NCI-H146 treated with DMSO at 0.1 percent for 48 hours (cell line): ENCODE results near the gene NEK11.
"Not testable (repeated sequence)": the region's sequence is repeated elsewhere in the genome, so short reads cannot be mapped to it uniquely, and the experiment has no call there.

ENCODE experiments used
- DNase-seq: peaks from one replicate; lab custom pipeline; 2025; ENCODE audit not compliant: unreplicated experiment; lab: John Stamatoyannopoulos, UW

The NEK11 gene

GRCh38 chr3:131353016-131353877 is 326.6 kb downstream of the NEK11 start:
- no peak for DNase-seq

GRCh38 chr3:131353986-131354385 is 327.3 kb downstream of the NEK11 start:
- no peak for DNase-seq

- DNase-seq: no peak
These were observed 329.4 kb downstream of the NEK11 start for GRCh38 chr3:131356006-131356595.

GRCh38 chr3:131357275-131357674 is 330.6 kb downstream of the NEK11 start:
- no peak for DNase-seq

DNA sequence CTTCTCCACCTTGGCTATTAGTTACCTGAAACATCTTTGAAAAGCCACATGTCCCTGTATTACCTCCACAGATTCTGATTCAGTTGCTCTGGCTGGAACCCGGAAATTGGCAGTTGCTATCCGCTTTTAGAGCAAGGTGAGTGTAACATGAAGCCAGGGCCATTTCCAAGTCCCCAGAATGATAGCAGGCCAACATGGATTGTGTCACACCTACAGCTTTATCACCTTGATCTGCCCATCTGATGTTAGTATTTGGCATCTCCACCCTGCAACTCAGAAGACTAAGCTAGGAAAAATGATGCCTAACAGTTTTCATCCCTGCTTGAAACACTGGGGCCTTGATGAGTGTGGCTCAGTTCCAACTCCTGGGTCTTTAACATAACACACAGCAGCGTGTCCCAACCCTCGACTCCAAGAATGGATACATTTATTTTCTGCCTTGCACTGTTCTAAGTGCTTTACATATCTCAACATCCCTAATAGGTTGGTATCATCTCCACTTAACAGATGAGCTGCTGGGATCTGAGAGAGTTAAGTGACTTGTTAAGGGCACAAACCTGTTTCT is 333.6 kb downstream of the NEK11 start:
- no peak for DNase-seq

DNA sequence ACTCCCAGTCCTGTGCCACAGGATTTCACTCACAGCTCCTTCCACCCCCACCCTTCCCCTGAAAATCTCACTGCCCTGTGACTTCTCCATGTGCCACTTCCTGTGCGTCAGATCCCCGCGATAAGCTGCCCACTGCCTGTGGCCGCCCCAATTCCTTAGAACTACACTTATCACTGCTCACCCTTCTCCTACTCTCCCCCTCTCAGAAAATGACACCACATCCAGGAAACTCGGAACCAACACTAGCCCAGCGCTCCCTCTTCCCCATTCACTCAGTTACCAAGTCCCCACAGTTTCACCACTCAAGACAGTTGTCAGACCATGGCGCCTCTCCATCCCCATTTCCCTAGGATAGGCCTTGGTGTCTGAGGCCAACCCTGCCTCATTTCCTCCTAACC is 334.4 kb downstream of the NEK11 start:
- DNase-seq: not testable (repeated sequence)

- peak; percentile 87 for DNase-seq
These were observed 335.1 kb downstream of the NEK11 start for GRCh38 chr3:131361464-131362421.

DNA sequence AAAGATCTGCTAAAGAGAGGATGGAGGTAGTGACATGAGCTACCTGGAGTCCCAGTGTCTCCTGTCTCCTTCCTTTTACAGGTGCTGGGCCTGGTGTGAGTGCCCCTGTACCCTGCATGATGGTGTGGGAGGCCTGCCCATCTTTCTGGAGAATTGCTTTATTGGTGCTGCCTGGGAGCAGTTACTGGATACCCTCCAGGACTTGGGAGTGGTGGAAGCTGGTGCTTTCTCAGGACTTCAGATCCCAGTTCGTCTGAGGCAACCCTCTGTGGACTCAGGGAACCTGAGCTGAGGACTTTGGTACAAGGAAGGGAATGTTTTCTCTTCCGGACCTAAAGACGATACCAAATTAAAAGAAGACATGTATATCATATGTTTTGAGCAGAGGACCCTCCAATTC is 336.6 kb downstream of the NEK11 start:
- no peak for DNase-seq

- no peak for DNase-seq
These were observed 344.4 kb downstream of the NEK11 start for GRCh38 chr3:131370935-131371687.

DNA sequence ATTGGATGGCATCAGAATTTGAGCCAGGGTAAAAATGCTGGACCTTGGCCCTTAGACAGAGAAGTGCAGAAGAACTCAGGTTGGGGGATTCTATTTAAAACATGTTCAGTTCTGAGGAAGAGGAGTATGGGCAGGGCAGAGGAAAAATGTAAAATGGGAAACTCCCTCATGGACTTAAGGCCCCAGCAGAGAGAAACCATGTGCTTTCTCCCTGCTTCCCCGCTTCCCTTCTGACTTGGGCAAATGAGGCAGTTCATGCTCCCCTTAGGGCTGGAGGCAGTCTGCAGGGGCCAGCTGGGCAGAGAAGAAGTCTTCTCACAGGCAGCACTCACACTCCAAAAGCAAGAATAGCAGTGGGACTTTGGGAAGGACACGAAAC is 345.0 kb downstream of the NEK11 start:
- no peak for DNase-seq

GRCh38 chr3:131374741-131375140 is 348.1 kb downstream of the NEK11 start:
- DNase-seq: no peak

- DNase-seq: peak; percentile 35
These were observed 354.3 kb downstream of the NEK11 start for GRCh38 chr3:131380821-131381444.

DNA sequence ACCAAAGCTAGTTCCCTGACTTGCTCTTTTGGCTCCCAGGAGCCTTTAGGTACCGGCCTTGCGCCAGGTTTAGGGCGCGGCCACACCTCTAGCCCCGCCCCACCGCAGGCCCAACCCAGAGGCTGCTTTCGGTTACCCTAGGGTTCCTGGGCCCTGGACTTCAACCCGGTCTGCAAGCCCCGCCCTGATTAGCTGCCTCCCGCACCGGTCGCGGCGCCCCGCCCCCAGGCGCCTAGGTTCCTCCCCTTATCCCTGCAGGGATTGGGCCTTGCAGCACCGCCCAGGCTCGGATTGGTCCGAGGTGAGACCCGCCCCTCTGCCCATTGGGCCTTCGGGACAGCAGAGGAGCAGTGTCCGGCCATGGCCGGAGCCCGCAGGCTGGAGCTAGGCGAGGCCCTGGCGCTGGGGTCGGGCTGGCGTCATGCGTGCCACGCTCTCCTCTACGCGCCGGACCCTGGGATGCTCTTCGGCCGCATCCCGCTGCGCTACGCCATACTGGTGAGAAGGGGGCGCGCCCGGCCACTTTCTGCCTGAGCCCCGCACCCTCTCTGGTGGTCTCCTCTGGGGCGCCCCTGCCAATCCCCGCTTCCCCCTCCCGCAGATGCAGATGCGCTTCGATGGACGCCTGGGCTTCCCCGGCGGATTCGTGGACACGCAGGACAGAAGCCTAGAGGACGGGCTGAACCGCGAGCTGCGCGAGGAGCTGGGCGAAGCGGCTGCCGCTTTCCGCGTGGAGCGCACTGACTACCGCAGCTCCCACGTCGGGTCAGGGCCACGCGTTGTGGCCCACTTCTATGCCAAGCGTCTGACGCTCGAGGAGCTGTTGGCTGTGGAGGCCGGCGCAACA is 355.0 kb downstream of the NEK11 start, which contains the start of gene NUDT16:
Gene NUDT16, plus strand, starts transcription at position 330 of the 847 bp plus-strand sequence. Its CDS starts 31 bp downstream, at position 361.
- peak; percentile 100 for DNase-seq

DNA sequence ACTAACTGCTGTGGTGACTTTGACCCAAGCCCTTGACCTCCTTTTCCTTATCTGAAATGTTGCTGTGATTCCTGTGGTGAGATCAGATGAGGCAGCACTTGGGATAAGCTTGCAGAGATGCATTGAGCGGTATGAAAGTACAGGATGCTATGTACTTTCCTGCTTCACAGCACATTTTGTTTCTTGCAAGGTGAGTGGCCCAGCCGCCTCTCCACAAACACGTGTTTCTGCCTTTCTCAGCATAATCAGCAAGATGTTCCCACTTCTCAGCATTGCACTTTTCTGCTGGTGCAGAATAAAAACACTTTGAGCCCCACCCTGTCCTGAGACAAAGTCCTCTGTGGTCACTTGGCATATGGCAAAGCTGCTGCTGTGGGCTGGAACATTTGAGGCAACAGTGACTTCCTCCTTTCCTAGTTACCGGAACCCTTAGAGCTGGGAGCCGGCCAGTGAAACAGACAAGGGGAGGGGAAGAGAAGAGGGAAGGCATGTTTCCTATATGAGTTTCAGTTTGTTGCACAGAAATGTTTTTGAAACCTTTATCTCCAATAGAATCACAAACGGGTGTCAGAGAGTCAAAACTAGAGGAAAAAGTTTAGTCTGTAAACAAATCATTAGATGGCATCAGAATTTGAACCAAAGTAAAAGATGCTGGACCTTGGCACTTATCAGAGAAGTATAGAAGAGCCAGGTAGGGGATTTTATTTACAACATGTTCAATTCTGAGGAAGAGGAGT is 359.9 kb downstream of the NEK11 start:
- DNase-seq: no peak

DNA sequence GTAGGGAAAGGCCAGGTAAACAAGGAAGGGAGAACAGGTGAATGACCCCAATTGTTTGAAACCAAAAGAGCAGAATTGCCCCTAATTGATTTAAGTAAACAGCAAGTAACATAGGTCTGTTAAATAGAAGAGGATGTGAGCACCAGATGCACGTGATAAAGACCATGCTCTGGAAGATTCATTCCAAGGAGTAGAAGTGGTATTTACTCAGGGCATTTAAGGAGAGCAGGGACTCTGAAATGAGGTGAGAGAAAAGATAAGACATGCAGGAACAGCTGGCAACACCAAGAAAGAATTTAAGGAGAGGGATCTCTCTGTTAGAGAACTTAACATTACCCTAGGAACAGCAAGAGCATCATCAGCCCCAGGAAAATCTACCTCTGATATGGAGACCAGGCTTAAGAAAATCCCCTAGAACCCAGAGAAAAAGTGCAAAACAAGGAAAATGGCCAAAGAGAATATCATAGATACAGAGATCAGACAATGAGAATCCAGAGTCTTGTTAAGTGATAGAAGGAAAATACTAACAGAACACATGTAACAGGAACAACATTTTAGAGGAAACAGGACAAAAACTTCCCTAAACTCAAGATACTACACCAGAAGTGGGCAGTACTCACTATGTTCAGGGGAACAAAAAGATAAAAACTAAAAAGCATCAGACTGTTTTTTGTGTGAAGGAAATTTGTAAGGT is 361.3 kb downstream of the NEK11 start:
- no peak for DNase-seq

DNA sequence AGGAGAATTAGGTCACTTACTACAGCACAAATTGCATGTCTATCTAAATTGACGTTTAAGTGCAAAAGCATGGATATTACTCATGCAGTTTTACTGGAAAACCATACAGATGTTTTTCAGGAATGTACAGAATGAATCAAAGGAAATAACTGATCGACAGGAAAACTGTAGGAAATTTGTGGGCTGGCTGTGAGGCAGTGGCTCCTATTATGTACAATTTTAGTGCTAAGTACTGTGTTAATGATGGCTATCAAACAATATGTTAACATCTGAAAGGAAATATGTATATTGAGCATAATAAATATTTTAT is 361.8 kb downstream of the NEK11 start:
- no peak for DNase-seq

DNA sequence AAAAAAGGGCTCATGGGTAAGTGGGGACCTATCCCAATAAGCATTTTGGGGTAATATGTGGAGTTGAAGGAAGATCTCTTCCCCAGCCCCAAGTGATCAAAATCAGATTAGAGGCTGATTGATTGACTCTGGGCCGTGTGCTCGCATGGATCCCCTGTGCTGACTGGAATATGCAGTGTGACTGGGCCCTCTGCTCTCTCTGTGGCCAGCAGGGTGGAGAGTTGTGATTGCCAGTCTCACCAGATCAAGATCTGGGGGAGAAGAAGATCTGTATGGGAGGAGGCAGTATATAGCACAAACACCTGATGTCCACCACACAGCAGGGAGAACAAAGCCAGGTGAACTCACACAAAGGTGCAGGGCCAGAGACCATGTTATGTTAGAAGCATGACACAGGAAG is 363.7 kb downstream of the NEK11 start:
- DNase-seq: no peak

GRCh38 chr3:131393051-131393450 is 366.4 kb downstream of the NEK11 start:
- no peak for DNase-seq
